H9 (cell line): ENCODE results near the gene CARS1. TPM values are rescaled to one million over a fixed set of nuclear protein-coding genes. Genes with fewer than 3 reads are reported as not detected.
A peak's percentile ranks its signal among the peaks of the same experiment; 100 is the strongest.

Source experiments
- DNase-seq: peaks from one replicate; pipeline ENCODE4 v3.0.0-alpha.2; 2017
- H2AFZ ChIP-seq: one replicate; pipeline ENCODE4 v1.6.1; 2013; ENCODE audit warnings: mild to moderate bottlenecking, low read length, control low read depth, moderate library complexity
- H2AK5ac ChIP-seq: 2 replicates; pipeline ENCODE4 v1.6.1; 2013; ENCODE audit warnings: low read length, control low read depth, mixed read lengths; ENCODE audit not compliant: insufficient read length
- H2BK120ac ChIP-seq: one replicate; pipeline ENCODE4 v1.6.1; 2013; ENCODE audit warnings: low read depth, mild to moderate bottlenecking, low read length, control low read depth, inconsistent platforms; ENCODE audit not compliant: poor library complexity, severe bottlenecking
- H2BK12ac ChIP-seq: 2 replicates; pipeline ENCODE4 v1.6.1; 2013; ENCODE audit warnings: low read length, control low read depth, mixed read lengths, low read depth; ENCODE audit not compliant: insufficient read length
- H2BK15ac ChIP-seq: 2 replicates; pipeline ENCODE4 v1.6.1; 2013; ENCODE audit warnings: low read depth, low read length, control low read depth
- H2BK20ac ChIP-seq: one replicate; pipeline ENCODE4 v1.6.1; 2013; ENCODE audit warnings: low read depth, mild to moderate bottlenecking, low read length, control low read depth, inconsistent platforms; ENCODE audit not compliant: poor library complexity, severe bottlenecking
- H2BK5ac ChIP-seq: 2 replicates; pipeline ENCODE4 v1.6.1; 2013; ENCODE audit warnings: low read length, control low read depth, mixed read lengths; ENCODE audit not compliant: insufficient read length
- H3K14ac ChIP-seq: 2 replicates; pipeline ENCODE4 v1.6.1; 2013; ENCODE audit warnings: low read length, control low read depth; ENCODE audit not compliant: insufficient read depth
- H3K18ac ChIP-seq: 2 replicates; pipeline ENCODE4 v1.6.1; 2013; ENCODE audit warnings: low read depth, mild to moderate bottlenecking, mixed read lengths, low read length, control low read depth; ENCODE audit not compliant: insufficient read length
- H3K23ac ChIP-seq: 2 replicates; pipeline ENCODE4 v1.6.1; 2013; ENCODE audit warnings: low read length, control low read depth, mixed read lengths, low read depth; ENCODE audit not compliant: insufficient read length
- H3K23me2 ChIP-seq: 2 replicates; pipeline ENCODE4 v1.6.1; 2013; ENCODE audit warnings: low read depth, mild to moderate bottlenecking, mixed read lengths, low read length, control low read depth; ENCODE audit not compliant: insufficient read length, poor library complexity, severe bottlenecking
- H3K27ac ChIP-seq: 2 replicates; pipeline ENCODE4 v1.5.1; 2013; ENCODE audit warnings: low read length, control low read depth, mixed read lengths, low read depth; ENCODE audit not compliant: insufficient read length
- H3K27me3 ChIP-seq: 2 replicates; pipeline ENCODE4 v1.6.1; 2013; ENCODE audit warnings: low read length, control low read depth, inconsistent platforms; ENCODE audit not compliant: insufficient read depth
- H3K4ac ChIP-seq: 2 replicates; pipeline ENCODE4 v1.6.1; 2013; ENCODE audit warnings: low read depth, mild to moderate bottlenecking, control low read depth, inconsistent platforms, low read length, moderate library complexity
- H3K4me1 ChIP-seq: 2 replicates; pipeline ENCODE4 v1.6.1; 2013; ENCODE audit warnings: low read length, control low read depth, inconsistent platforms; ENCODE audit not compliant: insufficient read depth
- H3K4me2 ChIP-seq: 2 replicates; pipeline ENCODE4 v1.6.1; 2013; ENCODE audit warnings: low read length, control low read depth, mixed read lengths; ENCODE audit not compliant: insufficient read length, insufficient read depth
- H3K56ac ChIP-seq: 2 replicates; pipeline ENCODE4 v1.6.1; 2013; ENCODE audit warnings: low read depth, mild to moderate bottlenecking, mixed read lengths, low read length, control low read depth; ENCODE audit not compliant: insufficient read length
- H3K79me1 ChIP-seq: 2 replicates; pipeline ENCODE4 v1.6.1; 2013; ENCODE audit warnings: low read depth, mild to moderate bottlenecking, moderate library complexity, low read length, control low read depth, inconsistent platforms; ENCODE audit not compliant: insufficient read depth, poor library complexity, severe bottlenecking
- H3K79me2 ChIP-seq: 2 replicates; pipeline ENCODE4 v1.6.1; 2013; ENCODE audit warnings: low read length, control low read depth, inconsistent platforms; ENCODE audit not compliant: insufficient read depth
- H3K9ac ChIP-seq: 2 replicates; pipeline ENCODE4 v1.6.1; 2013; ENCODE audit warnings: low read length, control low read depth, mixed read lengths; ENCODE audit not compliant: insufficient read length; ENCODE audit errors: extremely low read depth
- H3K9me3 ChIP-seq: one replicate; pipeline ENCODE4 v1.6.1; 2013; ENCODE audit warnings: low read depth, low read length, inconsistent platforms; ENCODE audit not compliant: control insufficient read depth
- H3T11ph ChIP-seq: one replicate; pipeline ENCODE4 v1.6.1; 2013; ENCODE audit warnings: mild to moderate bottlenecking, low read length, control low read depth, inconsistent platforms
- H4K20me1 ChIP-seq: one replicate; pipeline ENCODE4 v1.6.1; 2013; ENCODE audit not compliant: control insufficient read depth, insufficient read length, insufficient read depth
- H4K5ac ChIP-seq: 2 replicates; pipeline ENCODE4 v1.6.1; 2013; ENCODE audit warnings: low read depth, mild to moderate bottlenecking, mixed read lengths, low read length, control low read depth; ENCODE audit not compliant: insufficient read length
- H4K8ac ChIP-seq: replicated peaks from 2 replicates; pipeline ENCODE4 v1.6.1; 2013; ENCODE audit warnings: low read length, control low read depth, mixed read lengths, low read depth; ENCODE audit not compliant: insufficient read length
- H4K91ac ChIP-seq: 2 replicates; pipeline ENCODE4 v1.6.1; 2013; ENCODE audit warnings: low read depth, mild to moderate bottlenecking, moderate library complexity, mixed read lengths, low read length, control low read depth; ENCODE audit not compliant: insufficient read length
- H3K27ac Mint-ChIP-seq, 3 experiments: 2 replicates in 2 of 3; 3 replicates in 1 of 3; pipeline ENCODE4 v1.8.0; 2020 to 2021; ENCODE audit warnings: mixed read lengths in 3 of 3, mild to moderate bottlenecking in 1 of 3, moderate library complexity in 1 of 3
- H3K27me3 Mint-ChIP-seq: 2 replicates; pipeline ENCODE4 v1.8.0; 2021; ENCODE audit warnings: low read depth, mild to moderate bottlenecking, moderate library complexity, mixed read lengths
- H3K36me3 Mint-ChIP-seq, 3 experiments: 2 replicates in 2 of 3; 3 replicates in 1 of 3; pipeline ENCODE4 v1.8.0; 2020 to 2021; ENCODE audit warnings: low read depth in 3 of 3, mixed read lengths in 3 of 3; ENCODE audit not compliant: insufficient read depth in 1 of 3
- H3K4me1 Mint-ChIP-seq, 2 experiments: 2 replicates each; pipeline ENCODE4 v1.8.0; 2020; ENCODE audit warnings: mixed read lengths in 2 of 2
- H3K4me3 Mint-ChIP-seq, 2 experiments: 2 replicates in 1 of 2; 3 replicates in 1 of 2; pipeline ENCODE4 v1.8.0; 2020 to 2021; ENCODE audit warnings: mild to moderate bottlenecking in 2 of 2, mixed read lengths in 2 of 2, moderate library complexity in 1 of 2
- H3K9me3 Mint-ChIP-seq, 2 experiments: 2 replicates in 1 of 2; 3 replicates in 1 of 2; pipeline ENCODE4 v1.8.0; 2020; ENCODE audit warnings: mild to moderate bottlenecking in 2 of 2, mixed read lengths in 2 of 2, moderate library complexity in 1 of 2
- CTCF ChIP-seq: fragments of 200-600 bp; sonication (generic); conservative IDR thresholded peaks from 3 replicates; pipeline ENCODE4 v1.8.0; 2021; ENCODE audit warnings: antibody characterized with exemption, mild to moderate bottlenecking
- WGBS: extraction: QIAGEN DNeasy Blood & Tissue Kit; methylation state at CpG from one replicate; pipeline ENCODE4 v1.1.7; 2013; ENCODE audit warnings: missing lambda C conversion rate, low lambda C conversion rate, mixed read lengths; ENCODE audit not compliant: insufficient read length; ENCODE audit errors: extremely low coverage; 5-methylcytosine and 5-hydroxymethylcytosine counted together
- total RNA-seq: library from RNA; stranded (reverse); gene quantifications from 2 replicates; pipeline ENCODE4 v1.2.1, GENCODE V29; 2021

The CARS1 gene
- total RNA-seq, 1 experiment from 2014 or later: 92.3 TPM

- no peaks in the 10 kb centered on the region for H3K27me3 ChIP-seq
- H2BK120ac ChIP-seq: no peak overlapping the region
- H3K27ac ChIP-seq: no peak overlapping the region
Measured at GRCh38 chr11:3042496-3043314, 14.5 kb downstream of the CARS1 start.

More at GRCh38 chr11:3042496-3043314, 14.5 kb downstream of the CARS1 start:
- Histone ChIP-seq H3T11ph (no peak overlapping the region), H3K14ac (no peak overlapping the region; the same call in 1 of the 2 replicates), H2BK12ac (no peak overlapping the region), H2AFZ (no peak overlapping the region), H2BK20ac (no peak overlapping the region), H3K23me2 (no peaks in the 10 kb centered on the region), H3K9me3 (no peaks in the 10 kb centered on the region), H3K4me2 (no peak overlapping the region), H3K23ac (no peak overlapping the region), H3K4ac (no peak overlapping the region), H4K5ac (no peak overlapping the region), H3K18ac (no peak overlapping the region), H3K79me2 (no peaks in the 10 kb centered on the region; the same call in 1 of the 2 replicates), H2AK5ac (no peak overlapping the region), H4K8ac (no peak overlapping the region), H3K79me1 (peaks cover 5% of the 10 kb centered on the region), H3K9ac (no peak overlapping the region), H4K20me1 (no peaks in the 10 kb centered on the region), H2BK5ac (no peak overlapping the region), H3K4me1 (no peaks in the 10 kb centered on the region), H3K56ac (no peak overlapping the region), H2BK15ac (no peak overlapping the region), H4K91ac (no peak overlapping the region)
- Mint-ChIP-seq H3K27me3 (no peaks in the 10 kb centered on the region), H3K4me1 (peaks cover 7 to 13% of the 10 kb centered on the region in 2 experiments), H3K36me3 (peaks cover 24 to 75% (median 70%) of the 10 kb centered on the region in 3 experiments), H3K4me3 (no peak overlapping the region), H3K9me3 (no peaks in the 10 kb centered on the region), H3K27ac (peak overlapping the region; percentile 44 to 90 (median 85); a peak in 4 of 7 replicates)
- no CpG with 5 or more reads among the region's 11 CpGs for WGBS
- TF ChIP-seq CTCF: no peak
- no peak for DNase-seq
